ENCODE results near the gene BDKRB1.

DNA sequence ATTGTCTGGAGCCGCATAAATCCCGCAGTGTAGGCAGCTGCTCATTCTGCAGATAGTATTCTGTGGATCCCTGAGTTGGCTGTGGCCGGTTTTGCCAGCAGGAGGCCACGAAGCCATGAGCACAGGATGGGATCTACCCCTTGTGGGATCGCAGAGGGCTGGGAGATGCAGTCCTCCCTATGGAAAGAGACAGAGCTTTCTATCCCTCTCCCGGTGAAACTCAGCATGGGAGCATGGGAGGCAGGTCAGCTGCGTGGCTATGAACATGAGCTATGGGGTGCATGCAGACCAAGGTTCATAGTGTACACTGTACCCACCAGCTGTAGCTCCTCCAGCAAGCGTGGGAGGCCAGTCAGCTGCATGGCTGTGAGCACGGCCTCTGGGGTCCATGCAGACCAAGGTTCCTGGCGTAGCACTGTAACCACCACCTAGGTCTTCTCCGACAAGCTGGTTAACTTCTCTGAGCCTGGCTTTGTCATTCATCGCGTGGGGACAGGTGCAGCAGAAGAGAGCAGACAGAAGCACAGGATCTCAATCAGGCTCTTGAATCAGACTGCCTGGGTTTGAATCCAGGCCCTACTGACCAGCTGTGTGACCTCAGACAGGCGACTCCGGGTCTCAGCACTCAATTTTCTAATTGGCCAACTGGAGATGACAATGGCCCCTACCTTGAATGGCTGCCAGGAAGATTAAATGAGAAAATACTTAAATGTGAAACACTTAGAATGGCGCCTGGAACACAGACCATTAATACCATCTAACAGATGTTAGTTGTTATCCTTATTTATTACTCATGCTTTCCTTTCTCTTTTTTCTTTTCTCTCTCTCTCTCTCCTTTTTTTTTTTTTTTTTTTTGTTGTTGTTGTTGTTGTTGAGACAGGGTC lies 6.0 kb downstream of the BDKRB1 start:
- TF ChIP-seq, protein P1, sequence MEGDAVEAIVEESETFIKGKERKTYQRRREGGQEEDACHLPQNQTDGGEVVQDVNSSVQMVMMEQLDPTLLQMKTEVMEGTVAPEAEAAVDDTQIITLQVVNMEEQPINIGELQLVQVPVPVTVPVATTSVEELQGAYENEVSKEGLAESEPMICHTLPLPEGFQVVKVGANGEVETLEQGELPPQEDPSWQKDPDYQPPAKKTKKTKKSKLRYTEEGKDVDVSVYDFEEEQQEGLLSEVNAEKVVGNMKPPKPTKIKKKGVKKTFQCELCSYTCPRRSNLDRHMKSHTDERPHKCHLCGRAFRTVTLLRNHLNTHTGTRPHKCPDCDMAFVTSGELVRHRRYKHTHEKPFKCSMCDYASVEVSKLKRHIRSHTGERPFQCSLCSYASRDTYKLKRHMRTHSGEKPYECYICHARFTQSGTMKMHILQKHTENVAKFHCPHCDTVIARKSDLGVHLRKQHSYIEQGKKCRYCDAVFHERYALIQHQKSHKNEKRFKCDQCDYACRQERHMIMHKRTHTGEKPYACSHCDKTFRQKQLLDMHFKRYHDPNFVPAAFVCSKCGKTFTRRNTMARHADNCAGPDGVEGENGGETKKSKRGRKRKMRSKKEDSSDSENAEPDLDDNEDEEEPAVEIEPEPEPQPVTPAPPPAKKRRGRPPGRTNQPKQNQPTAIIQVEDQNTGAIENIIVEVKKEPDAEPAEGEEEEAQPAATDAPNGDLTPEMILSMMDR (IDR thresholded peaks at IDR 0.05) = no peak
- TF ChIP-seq POLR2A (IDR thresholded peaks at IDR 0.05) = no peak
